CD1c-positive myeloid dendritic cell (primary cell): ENCODE measurements around the gene EVA1C.
"Not testable (repeated sequence)": the region's sequence is repeated elsewhere in the genome, so short reads cannot be mapped to it uniquely, and the experiment has no call there.

ENCODE experiments used
- DNase-seq: peaks from one replicate; pipeline ENCODE4 v3.0.0-alpha.2; 2016; ENCODE audit errors: extremely low spot score

The EVA1C gene

GRCh38 chr21:32412162-32413014, at the start of gene EVA1C:
Gene EVA1C (plus strand): TSS chr21:32412706. CDS start chr21:32412854, 148 bp downstream.
- DNase-seq: peak; percentile 60

- no peak for DNase-seq
These were observed 48.1 kb upstream of the EVA1C start for GRCh38 chr21:32364387-32364786.

- no peak for DNase-seq
These were observed 47.7 kb upstream of the EVA1C start for GRCh38 chr21:32364796-32365195.

GRCh38 chr21:32366191-32366590, 46.3 kb upstream of the EVA1C start:
- DNase-seq: no peak

- DNase-seq: no peak
These were observed 45.3 kb upstream of the EVA1C start for GRCh38 chr21:32367158-32367557.

- DNase-seq: no peak
These were observed 44.1 kb upstream of the EVA1C start for GRCh38 chr21:32368386-32368785.

- not testable (repeated sequence) for DNase-seq
These were observed 43.5 kb upstream of the EVA1C start for GRCh38 chr21:32368961-32369360.

GRCh38 chr21:32370998-32371766, 41.3 kb upstream of the EVA1C start:
- no peak for DNase-seq

- DNase-seq: peak; percentile 73
These were observed 40.6 kb upstream of the EVA1C start for GRCh38 chr21:32371913-32372314.

- DNase-seq: no peak
These were observed 39.8 kb upstream of the EVA1C start for GRCh38 chr21:32372755-32373154.

GRCh38 chr21:32377506-32377905, 35.0 kb upstream of the EVA1C start:
- DNase-seq: no peak

- no peak for DNase-seq
These were observed 34.5 kb upstream of the EVA1C start for GRCh38 chr21:32377991-32378390.

GRCh38 chr21:32378956-32379355, 33.5 kb upstream of the EVA1C start:
- no peak for DNase-seq

- no peak for DNase-seq
These were observed 31.6 kb upstream of the EVA1C start for GRCh38 chr21:32380940-32381339.

GRCh38 chr21:32381571-32381970, 30.9 kb upstream of the EVA1C start:
- no peak for DNase-seq

- DNase-seq: no peak
These were observed 30.3 kb upstream of the EVA1C start for GRCh38 chr21:32382108-32382644.

GRCh38 chr21:32383812-32384211, 28.7 kb upstream of the EVA1C start:
- DNase-seq: no peak

GRCh38 chr21:32386195-32386870, 26.2 kb upstream of the EVA1C start:
- DNase-seq: no peak

- DNase-seq: no peak
These were observed 25.4 kb upstream of the EVA1C start for GRCh38 chr21:32387151-32387550.

- DNase-seq: no peak
These were observed 24.2 kb upstream of the EVA1C start for GRCh38 chr21:32388306-32388705.

- no peak for DNase-seq
These were observed 23.0 kb upstream of the EVA1C start for GRCh38 chr21:32389337-32390015.
